ENCODE measurements around the gene MAPK9.
A peak's percentile ranks its signal among the peaks of the same experiment; 100 is the strongest.
"Not testable (repeated sequence)": the region's sequence is repeated elsewhere in the genome, so short reads cannot be mapped to it uniquely, and the experiment has no call there.

Gene MAPK9

GRCh38 chr5:180222056-180222455 lies 69.8 kb downstream of the MAPK9 start:
- no peak for DNase-seq

GRCh38 chr5:180217797-180218196 lies 74.1 kb downstream of the MAPK9 start:
- DNase-seq, result no peak

- DNase-seq, result no peak
Measured at GRCh38 chr5:180216646-180217171, 75.2 kb downstream of the MAPK9 start.

- no peak for DNase-seq
Measured at GRCh38 chr5:180215783-180216630, 75.9 kb downstream of the MAPK9 start.

- DNase-seq, result no peak
Measured at GRCh38 chr5:180214870-180215770, 76.8 kb downstream of the MAPK9 start.

DNA sequence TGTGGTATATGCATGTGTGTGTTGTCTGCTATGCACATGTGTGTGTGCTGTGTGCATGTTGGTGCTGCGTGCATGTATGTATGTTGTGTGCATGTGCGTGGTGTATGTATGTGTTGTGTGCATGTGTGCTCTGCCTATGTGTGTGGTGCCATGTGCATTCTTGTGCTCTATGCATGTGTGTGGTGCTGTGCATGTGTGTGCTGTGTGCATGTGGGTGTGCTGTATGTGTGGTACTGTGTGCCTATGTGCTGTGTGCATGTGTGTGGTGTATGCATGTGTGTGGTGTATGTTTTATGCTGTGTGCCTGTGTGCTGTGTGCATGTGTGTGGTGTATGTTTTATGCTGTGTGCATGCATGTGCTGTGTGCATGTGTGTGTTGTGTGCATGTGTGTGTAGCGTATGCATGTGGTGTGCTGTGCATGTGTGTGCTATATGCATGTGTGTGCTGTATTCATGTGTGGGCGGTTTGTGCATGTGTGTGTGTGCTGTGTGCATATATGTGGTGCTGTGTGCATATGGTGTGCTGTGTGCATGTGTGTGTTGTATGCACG lies 78.2 kb downstream of the MAPK9 start:
- DNase-seq, result no peak

GRCh38 chr5:180213256-180213600 lies 78.7 kb downstream of the MAPK9 start:
- DNase-seq, result no peak

GRCh38 chr5:180212363-180213255 lies 79.3 kb downstream of the MAPK9 start:
- DNase-seq, result no peak

DNA sequence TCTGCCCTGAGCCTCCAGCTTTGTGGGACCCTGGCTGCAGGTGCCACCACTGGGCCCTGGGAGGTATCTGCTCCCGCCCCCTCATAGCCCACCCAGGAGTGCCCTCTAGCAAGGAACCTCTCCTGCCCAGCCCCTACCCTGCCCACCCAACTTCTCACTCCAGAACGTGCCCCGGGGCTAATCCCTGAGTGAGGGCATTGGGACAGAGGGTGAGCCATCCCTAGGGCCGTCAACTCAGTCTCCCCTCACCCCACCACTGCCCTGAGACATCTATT lies 80.2 kb downstream of the MAPK9 start:
- DNase-seq, result no peak

GRCh38 chr5:180210961-180211760 lies 80.7 kb downstream of the MAPK9 start:
- no peak for DNase-seq

GRCh38 chr5:180210077-180210476 lies 81.8 kb downstream of the MAPK9 start:
- not testable (repeated sequence) for DNase-seq

GRCh38 chr5:180209137-180209581 lies 82.7 kb downstream of the MAPK9 start, which contains the start of gene RASGEF1C:
Gene RASGEF1C, minus strand, starts transcription at chr5:180209211. Its CDS starts 71,159 bp downstream, at chr5:180138052.
- peak; percentile 81 for DNase-seq

- no peak for DNase-seq
Measured at GRCh38 chr5:180208435-180209081, 83.3 kb downstream of the MAPK9 start.

GRCh38 chr5:180208038-180208434 lies 83.8 kb downstream of the MAPK9 start:
- DNase-seq, result no peak

- DNase-seq, result no peak
Measured at GRCh38 chr5:180207593-180207992, 84.3 kb downstream of the MAPK9 start.

GRCh38 chr5:180206993-180207392 lies 84.9 kb downstream of the MAPK9 start:
- no peak for DNase-seq

GRCh38 chr5:180205916-180206315 lies 86.0 kb downstream of the MAPK9 start:
- no peak for DNase-seq

- no peak for DNase-seq
Measured at GRCh38 chr5:180204276-180204819, 87.5 kb downstream of the MAPK9 start.

- DNase-seq, result no peak
Measured at GRCh38 chr5:180202939-180203573, 88.8 kb downstream of the MAPK9 start.

Data from stimulated activated CD8-positive, alpha-beta memory T cell treated with anti-CD3 and anti-CD28 coated beads, Interleukin-4, amount 100 ng/mL, for 48 hours (primary cell).